ENCODE results near the gene CORO7.

Gene CORO7

GRCh38 chr16:4388271-4389021 is 27.9 kb downstream of the CORO7 start:
- no peak for DNase-seq (ENCODE audit: low read depth)
- no peak overlapping the region for H3K4me3 ChIP-seq (ENCODE audit: low read depth, low read length)
- TF ChIP-seq POLR2A (IDR thresholded peaks at IDR 0.05; ENCODE audit: extremely low read depth, insufficient read length) (no peak), MYC (IDR thresholded peaks at IDR 0.05; ENCODE audit: low read depth, low read length) (no peak), MAX (IDR thresholded peaks at IDR 0.05; ENCODE audit: low read depth, low read length) (no peak)

GRCh38 chr16:4387781-4388180 is 28.6 kb downstream of the CORO7 start:
- no peak for DNase-seq (ENCODE audit: low read depth)
- H3K4me3 ChIP-seq (ENCODE audit: low read depth, low read length), result no peak overlapping the region

GRCh38 chr16:4386951-4387565 is 29.3 kb downstream of the CORO7 start:
- no peak for DNase-seq (ENCODE audit: low read depth)
- no peak for TF ChIP-seq MYC (IDR thresholded peaks at IDR 0.05; ENCODE audit: low read depth, low read length)
- no peak for TF ChIP-seq POLR2A (IDR thresholded peaks at IDR 0.05; ENCODE audit: extremely low read depth, insufficient read length)
- TF ChIP-seq, protein P1, sequence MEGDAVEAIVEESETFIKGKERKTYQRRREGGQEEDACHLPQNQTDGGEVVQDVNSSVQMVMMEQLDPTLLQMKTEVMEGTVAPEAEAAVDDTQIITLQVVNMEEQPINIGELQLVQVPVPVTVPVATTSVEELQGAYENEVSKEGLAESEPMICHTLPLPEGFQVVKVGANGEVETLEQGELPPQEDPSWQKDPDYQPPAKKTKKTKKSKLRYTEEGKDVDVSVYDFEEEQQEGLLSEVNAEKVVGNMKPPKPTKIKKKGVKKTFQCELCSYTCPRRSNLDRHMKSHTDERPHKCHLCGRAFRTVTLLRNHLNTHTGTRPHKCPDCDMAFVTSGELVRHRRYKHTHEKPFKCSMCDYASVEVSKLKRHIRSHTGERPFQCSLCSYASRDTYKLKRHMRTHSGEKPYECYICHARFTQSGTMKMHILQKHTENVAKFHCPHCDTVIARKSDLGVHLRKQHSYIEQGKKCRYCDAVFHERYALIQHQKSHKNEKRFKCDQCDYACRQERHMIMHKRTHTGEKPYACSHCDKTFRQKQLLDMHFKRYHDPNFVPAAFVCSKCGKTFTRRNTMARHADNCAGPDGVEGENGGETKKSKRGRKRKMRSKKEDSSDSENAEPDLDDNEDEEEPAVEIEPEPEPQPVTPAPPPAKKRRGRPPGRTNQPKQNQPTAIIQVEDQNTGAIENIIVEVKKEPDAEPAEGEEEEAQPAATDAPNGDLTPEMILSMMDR (IDR thresholded peaks at IDR 0.05; ENCODE audit: low read depth, low read length), result no peak

More at GRCh38 chr16:4387781-4388180, 28.6 kb downstream of the CORO7 start:
- TF ChIP-seq, protein P1 (IDR thresholded peaks at IDR 0.05; ENCODE audit: low read depth, low read length), result no peak
- TF ChIP-seq POLR2A (IDR thresholded peaks at IDR 0.05; ENCODE audit: extremely low read depth, insufficient read length) (no peak), MAX (IDR thresholded peaks at IDR 0.05; ENCODE audit: low read depth, low read length) (no peak), MYC (IDR thresholded peaks at IDR 0.05; ENCODE audit: low read depth, low read length) (no peak)

DNA sequence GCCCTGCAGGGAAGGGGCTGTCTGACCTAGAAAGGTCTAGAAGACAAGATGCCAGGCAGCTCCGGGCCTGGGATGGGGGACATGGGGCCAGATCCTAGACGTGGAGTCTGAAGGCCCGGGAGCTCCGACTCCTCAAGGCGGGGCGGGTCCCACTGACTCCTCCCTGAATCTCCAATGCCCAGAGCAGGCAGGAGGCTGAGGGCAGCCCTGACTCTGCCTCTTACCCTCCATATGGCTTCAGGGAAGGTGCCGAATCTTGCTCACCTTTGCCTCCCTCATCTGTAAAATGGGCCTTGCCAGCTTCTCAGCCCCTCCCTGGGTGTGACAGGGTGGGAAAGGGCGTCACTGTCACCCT is 30.0 kb downstream of the CORO7 start:
- no peak overlapping the region for H3K4me3 ChIP-seq (ENCODE audit: low read depth, low read length)
- no peak for DNase-seq (ENCODE audit: low read depth)
- TF ChIP-seq POLR2A (IDR thresholded peaks at IDR 0.05; ENCODE audit: extremely low read depth, insufficient read length) (no peak), MYC (IDR thresholded peaks at IDR 0.05; ENCODE audit: low read depth, low read length) (no peak), MAX (IDR thresholded peaks at IDR 0.05; ENCODE audit: low read depth, low read length) (no peak)
- TF ChIP-seq, protein P1 (IDR thresholded peaks at IDR 0.05; ENCODE audit: low read depth, low read length), result no peak

More at GRCh38 chr16:4386951-4387565, 29.3 kb downstream of the CORO7 start:
- no peak overlapping the region for H3K4me3 ChIP-seq (ENCODE audit: low read depth, low read length)

DNA sequence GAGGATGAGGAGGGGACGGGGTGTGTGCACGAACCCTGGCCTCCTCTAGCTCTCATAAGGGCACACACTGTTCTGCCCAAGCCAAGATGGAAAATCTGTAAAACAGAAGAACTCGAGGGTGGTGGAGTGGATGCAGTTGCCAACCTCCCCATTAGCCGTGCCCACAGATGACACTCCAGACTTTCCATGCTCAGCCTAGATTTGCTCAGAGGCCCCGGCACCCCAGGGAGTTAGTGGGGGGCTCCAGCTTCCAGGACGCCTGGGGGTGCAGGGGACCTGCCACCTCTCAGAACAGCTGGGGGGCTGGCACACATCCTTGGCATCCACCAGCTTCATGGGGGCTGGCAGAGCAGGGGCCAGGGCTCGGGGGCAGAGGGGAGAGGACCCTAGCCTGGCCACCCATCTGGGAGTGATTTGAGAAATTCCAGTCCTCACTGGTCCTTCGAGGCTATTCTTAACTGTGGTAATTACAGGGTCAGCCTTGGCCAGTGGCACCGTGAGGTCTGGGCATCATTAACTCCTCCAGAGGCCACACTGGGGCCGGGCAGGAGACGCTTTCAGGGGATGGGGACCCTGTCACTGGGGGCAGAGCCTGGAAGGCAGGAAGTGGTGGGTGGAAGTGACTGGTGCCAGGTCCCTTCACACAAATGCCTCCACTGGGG is 30.5 kb downstream of the CORO7 start:
- TF ChIP-seq MYC (IDR thresholded peaks at IDR 0.05; ENCODE audit: low read depth, low read length) (no peak), MAX (IDR thresholded peaks at IDR 0.05; ENCODE audit: low read depth, low read length) (no peak), POLR2A (IDR thresholded peaks at IDR 0.05; ENCODE audit: extremely low read depth, insufficient read length) (no peak)
- TF ChIP-seq, protein P1 (IDR thresholded peaks at IDR 0.05; ENCODE audit: low read depth, low read length), result no peak
- H3K4me3 ChIP-seq (ENCODE audit: low read depth, low read length), result no peak overlapping the region
- DNase-seq (ENCODE audit: low read depth), result no peak

Data from NB4 (cell line).